ENCODE results near the gene PMEPA1.

DNA sequence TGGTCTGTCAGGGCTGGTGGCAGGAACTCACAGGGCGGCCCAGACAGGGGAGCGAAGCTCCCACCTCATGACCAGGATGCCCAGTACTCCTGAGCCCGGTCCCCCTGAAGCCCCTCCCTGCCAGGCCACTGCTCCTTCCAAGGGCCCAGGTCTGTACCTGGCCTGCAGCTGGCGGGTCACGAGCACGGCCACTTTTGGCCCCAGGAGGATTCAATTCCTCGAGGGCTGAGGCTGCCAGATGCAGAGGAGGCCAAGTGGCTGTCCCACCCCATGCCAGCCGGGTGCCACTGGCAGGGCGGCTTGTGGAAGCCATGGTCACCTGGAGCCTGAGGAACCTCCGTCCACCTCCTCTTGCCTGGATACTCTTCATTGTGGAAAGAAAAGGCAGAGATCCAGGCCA is 17.4 kb downstream of the PMEPA1 start:
- TF ChIP-seq, protein P1, sequence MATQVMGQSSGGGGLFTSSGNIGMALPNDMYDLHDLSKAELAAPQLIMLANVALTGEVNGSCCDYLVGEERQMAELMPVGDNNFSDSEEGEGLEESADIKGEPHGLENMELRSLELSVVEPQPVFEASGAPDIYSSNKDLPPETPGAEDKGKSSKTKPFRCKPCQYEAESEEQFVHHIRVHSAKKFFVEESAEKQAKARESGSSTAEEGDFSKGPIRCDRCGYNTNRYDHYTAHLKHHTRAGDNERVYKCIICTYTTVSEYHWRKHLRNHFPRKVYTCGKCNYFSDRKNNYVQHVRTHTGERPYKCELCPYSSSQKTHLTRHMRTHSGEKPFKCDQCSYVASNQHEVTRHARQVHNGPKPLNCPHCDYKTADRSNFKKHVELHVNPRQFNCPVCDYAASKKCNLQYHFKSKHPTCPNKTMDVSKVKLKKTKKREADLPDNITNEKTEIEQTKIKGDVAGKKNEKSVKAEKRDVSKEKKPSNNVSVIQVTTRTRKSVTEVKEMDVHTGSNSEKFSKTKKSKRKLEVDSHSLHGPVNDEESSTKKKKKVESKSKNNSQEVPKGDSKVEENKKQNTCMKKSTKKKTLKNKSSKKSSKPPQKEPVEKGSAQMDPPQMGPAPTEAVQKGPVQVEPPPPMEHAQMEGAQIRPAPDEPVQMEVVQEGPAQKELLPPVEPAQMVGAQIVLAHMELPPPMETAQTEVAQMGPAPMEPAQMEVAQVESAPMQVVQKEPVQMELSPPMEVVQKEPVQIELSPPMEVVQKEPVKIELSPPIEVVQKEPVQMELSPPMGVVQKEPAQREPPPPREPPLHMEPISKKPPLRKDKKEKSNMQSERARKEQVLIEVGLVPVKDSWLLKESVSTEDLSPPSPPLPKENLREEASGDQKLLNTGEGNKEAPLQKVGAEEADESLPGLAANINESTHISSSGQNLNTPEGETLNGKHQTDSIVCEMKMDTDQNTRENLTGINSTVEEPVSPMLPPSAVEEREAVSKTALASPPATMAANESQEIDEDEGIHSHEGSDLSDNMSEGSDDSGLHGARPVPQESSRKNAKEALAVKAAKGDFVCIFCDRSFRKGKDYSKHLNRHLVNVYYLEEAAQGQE (IDR thresholded peaks at IDR 0.05; ENCODE audit: insufficient read depth in 1 of 2, low read depth in 2 of 2, low read length in 1 of 2), result no peak
- TF ChIP-seq CTCF (IDR thresholded peaks at IDR 0.05), result no peak
- no peak for TF ChIP-seq SIN3A (IDR thresholded peaks at IDR 0.05; ENCODE audit: borderline replicate concordance, insufficient read depth, low read depth, low read length)
- TF ChIP-seq POLR2AphosphoS5 (IDR thresholded peaks at IDR 0.05; ENCODE audit: low read depth, low read length), result no peak
